NK-92 (cell line): ENCODE data around the gene MATN1.
"Not testable (repeated sequence)": the region's sequence is repeated elsewhere in the genome, so short reads cannot be mapped to it uniquely, and the experiment has no call there.

ENCODE experiments used
- DNase-seq: peaks from one replicate; lab custom pipeline; 2025; ENCODE audit not compliant: unreplicated experiment; lab: John Stamatoyannopoulos, UW

Gene MATN1

DNA sequence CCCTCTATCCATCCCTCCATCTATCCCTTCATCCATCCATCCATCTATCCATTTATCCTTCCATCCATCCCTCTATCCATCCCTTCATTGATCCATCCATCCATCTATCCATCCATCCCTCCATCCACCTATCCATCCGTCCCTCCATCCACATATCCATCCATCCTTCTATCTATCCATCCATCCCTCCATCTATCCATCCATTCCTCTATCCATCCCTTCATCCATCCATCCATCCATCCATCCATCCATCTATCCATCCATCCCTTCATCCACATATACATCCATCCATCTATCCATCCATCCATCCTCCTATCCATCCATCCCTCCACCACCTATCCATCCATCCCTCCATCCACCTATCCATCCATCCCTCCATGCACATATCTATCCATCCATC is 23.6 kb downstream of the MATN1 start:
- no peak for DNase-seq

DNA sequence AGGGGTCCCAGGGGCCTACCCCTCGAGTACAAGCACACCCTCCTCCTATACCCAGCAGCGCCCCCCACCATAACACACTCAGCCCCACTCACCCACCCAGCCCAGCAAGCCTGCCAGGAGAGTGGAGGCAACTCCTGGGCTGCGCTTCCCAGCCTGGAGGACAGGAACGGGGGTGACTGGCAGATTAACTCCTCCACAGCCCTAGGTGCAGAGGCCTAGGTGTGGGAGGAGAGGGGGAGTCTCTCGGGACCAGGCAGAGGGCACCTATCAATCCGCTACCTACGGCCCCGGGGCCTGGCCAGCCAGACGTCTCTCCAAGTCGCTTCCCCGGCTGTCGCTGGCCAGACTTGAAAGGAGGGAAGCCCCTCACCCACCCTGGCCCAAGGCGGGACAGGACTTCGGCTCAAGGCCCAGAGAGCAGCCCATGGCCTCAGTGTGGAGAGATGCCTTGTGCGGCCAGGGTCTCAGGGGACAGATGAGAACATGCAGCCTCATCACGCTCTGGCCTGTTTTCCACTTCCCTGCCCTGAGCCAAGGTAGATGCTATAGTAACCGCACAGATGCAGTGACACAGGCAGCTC is 24.9 kb downstream of the MATN1 start:
- no peak for DNase-seq

DNA sequence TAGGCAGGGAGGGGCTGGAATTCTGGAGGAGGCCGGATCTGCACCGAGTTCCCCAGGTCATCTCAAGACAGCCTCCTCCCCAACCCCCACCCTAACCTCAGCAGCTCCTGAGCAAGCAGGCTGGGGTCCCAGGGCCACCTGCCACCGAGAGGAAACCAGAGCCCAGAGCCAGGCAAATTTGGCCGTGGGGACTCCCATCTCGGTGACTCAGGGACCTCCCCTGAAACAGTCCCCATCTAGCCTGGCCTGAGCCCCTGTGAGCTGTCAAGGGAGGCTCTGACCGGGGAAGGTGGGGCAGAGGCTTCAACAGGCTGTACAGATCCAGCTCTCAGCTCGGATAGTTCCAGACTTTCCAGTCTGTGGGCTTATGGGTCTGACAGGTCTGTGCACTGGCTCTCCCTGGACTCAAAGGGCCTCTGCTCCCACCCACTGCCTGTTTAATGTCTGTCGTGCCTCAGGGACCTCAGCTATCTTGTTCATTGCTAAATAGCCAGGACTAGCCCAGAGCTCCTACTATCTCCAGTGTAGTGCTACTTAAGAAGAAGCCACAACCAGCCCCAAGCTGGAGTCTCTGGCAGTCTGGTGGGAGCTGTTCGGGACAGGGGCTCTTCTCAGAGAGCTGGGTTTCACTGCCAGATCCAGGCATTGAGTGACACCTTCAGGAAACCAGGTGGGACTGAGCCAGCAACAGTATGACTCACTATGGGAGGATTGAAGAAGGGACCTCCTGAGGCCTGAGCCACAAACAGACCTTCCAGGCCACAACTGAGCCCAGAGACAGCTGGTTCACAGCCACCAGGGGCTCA is 25.6 kb downstream of the MATN1 start:
- no peak for DNase-seq

DNA sequence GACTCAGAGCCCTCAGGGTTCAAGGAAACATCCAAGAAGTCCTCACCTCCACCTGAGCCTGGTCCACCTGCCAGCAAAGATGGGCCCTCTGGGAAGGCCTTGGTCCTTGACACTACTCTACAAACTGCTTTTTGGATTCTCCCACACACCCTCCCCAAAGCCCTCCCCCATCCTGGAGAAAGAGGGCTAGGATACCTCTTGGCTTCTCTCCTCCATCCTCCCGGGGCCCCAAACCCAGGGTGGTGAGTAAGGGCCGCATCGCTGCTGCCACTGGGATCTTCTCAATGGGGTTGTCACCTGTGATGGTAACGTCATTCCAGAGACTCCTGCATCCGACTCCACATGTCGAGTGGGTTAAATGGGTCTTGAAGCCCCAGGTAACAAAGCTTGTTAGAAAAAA is 26.6 kb downstream of the MATN1 start:
- DNase-seq = no peak

- DNase-seq = no peak
Measured at GRCh38 chr1:30695439-30695841, 27.9 kb downstream of the MATN1 start.

DNA sequence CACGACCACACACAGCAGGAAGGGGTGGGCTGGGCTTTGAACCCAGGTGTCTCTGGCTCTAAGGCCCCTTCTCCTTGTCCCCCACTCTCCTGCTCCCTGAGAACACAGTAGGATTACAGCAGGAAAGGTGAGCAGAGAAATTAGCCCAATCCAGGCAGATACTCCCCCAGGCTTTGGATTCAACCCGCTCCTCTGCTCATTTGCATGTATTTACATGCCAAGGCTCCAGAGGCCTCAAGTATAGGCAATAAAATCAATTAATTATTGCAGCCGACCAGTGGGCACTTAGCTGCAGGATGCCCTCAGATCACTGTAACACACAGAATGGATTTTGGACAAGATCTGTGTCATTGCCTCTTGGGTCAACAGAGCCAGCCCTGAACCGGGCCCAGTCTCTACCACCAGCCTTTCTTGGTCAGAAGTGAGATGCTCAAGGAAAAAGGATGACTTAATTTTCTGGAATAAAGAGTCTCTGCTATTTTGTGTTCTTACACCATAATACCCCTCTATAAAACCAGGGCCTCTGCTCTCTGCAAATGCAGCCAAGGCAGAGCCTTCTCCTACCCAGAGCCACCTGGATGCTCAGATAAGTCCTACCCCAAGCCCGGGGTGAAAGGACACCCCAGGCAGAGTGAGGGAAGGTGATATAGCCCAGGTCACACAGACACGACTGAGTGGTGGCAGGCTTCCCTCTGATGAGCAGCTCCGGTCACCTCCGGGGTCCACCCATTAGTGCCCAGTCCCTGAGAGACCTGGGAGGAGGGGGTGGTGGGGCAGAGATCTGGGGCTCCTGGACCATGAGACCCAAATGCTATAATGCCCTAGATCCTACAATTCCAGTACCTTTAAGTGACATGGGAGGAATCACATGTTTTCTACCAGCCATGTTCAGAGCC is 28.9 kb downstream of the MATN1 start:
- DNase-seq = no peak

DNA sequence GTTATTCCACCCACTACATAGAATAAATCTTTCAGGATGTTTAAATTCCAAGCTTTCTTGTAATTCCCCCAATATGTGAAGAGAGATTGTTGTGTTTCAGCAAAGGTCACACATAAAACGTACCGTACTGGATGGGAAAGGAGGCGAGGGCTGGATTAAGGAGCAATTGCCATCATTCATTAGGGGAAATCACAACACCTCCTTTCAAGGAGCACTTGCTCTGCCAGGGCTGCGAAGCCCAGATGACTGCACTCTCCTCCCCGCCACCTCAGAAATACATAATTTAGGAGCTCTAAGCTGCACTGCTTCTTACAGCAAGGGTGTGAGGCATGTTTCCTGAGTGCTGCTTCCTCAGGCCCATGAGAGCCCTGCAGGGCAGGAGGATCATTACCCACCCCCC is 29.6 kb downstream of the MATN1 start:
- DNase-seq = no peak

GRCh38 chr1:30693366-30693765 is 30.0 kb downstream of the MATN1 start:
- DNase-seq = no peak

- DNase-seq = no peak
Measured at GRCh38 chr1:30692948-30693301, 30.5 kb downstream of the MATN1 start.

- no peak for DNase-seq
Measured at GRCh38 chr1:30692201-30692947, 31.0 kb downstream of the MATN1 start.

- DNase-seq = no peak
Measured at GRCh38 chr1:30691480-30691879, 31.9 kb downstream of the MATN1 start.

DNA sequence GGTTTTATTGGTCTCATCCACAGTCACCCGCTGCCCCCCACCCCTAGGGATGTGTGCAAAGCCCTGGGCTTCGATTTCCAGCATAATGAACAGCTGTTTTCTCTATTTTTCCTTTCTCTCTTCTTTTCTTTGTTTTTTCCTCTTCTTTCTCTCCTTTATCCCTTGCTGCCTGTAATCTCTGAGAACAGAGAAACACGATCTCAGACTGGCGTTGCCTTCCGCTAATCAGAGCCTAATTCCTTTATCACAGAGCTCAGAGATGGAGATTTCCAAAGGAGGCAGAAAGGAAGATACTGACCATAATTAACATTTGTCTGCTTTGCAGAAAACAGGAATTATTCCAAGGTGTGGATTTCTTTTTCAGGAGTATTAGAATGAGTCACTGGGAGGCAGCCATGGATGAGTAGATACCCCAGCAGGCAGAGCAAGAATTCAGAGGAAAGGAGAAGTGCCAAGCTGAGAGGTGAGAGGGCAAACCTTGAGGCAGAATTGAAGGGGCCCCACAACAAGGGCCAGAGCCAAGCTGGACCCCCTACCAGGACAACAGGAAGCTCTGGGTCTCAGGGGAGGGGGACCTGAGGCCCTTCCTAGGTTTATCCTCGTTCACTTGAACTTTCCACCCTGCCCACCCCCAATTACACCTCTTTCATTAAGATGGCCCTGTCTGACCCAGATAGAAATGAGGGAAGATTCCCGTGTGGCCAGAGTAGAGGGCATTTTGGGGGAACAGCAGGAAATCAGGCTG is 33.3 kb downstream of the MATN1 start:
- DNase-seq = no peak

- no peak for DNase-seq
Measured at GRCh38 chr1:30688920-30689794, 34.2 kb downstream of the MATN1 start.

DNA sequence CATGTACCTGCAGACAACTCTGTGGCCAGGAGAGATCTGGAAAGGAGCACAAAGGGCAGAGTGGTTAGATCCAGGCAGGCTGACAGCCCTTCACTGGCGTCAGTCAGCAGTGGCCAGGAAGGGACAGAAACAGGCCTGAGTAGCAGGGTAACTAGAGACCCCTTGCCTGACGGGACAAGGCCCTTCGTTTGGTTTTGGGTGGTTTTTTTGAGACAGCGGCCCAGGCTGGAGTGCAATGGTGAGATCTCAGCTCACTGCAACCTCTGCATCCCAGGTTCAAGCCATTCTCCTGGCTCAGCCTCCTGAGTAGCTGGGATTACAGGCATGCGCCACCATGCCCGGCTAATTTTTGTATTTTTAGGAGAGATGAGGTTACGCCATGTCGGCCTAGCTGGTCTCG is 34.9 kb downstream of the MATN1 start:
- DNase-seq = not testable (repeated sequence)

DNA sequence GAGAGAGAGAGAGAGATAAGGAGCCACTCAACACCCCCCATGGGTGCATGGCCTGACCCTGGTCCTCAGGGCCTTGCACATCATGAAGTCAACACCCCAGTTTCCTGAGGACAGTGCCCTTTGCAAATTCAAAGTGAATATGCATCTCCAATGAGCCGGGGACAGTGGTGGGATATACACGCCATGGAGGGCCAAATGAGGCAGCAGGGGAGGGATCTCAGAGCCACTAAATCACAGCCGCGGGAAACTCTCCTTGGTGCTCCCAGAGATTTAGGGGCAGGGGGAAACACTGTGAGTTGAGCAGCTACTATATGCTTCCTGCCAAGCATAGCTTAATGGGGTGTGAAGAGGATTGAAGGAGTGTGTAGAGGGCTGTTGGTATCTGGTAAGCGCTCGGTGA is 35.5 kb downstream of the MATN1 start:
- no peak for DNase-seq

- DNase-seq = no peak
Measured at GRCh38 chr1:30686236-30686935, 37.0 kb downstream of the MATN1 start.

DNA sequence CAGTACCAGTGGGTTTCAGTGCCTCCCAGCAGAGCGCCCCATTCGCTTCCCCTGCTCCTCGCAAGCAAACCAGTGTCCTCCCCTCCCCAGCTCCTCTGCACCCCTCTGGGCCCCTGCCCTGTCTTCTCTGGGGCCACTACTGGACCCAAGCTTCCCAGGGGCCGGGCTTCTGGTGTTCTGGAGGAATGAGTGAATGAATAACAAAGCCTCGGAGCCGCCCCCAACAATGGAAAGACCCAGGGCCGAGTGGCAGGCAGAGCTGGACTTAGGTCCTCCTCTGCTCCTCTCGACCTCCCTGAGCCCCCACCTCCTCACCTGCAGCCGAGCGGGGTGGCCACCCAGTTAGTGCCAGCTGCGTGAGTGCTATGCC is 37.6 kb downstream of the MATN1 start:
- DNase-seq = no peak

GRCh38 chr1:30684881-30685795 is 38.2 kb downstream of the MATN1 start:
- DNase-seq = no peak
